ENCODE measurements around the gene CDKAL1.

The CDKAL1 gene

DNA sequence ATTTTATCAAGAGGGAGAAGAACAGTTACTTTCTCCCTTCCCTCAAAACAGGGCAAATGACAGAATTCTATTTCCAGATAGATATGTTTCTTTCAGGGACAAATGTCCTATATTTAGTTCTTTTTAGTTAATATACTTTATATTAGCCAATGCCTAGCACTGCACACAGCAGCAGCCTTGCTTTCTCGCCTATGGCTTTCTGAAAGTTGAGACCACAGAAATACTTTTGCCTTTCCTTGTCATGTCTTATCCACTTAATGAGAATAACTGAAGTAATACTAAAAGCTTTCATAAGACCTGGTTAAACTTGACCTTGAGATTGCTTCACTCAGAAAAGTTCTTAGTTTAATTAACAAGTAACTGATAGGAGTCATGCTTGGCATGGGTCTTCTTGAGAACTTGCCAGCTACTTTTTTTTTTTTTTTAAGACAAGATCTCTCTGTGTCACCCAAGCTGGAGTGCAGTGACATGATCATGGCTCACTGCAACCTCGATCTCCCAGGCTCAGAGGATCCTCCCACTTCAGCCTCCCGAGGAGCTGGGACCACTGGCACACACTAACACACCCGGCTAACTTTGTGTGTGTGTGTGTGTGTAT, 159.3 kb downstream of the CDKAL1 start:
- H3K4me3 Mint-ChIP-seq, result no peak overlapping the region
- no peaks in the 10 kb centered on the region for H3K36me3 Mint-ChIP-seq (ENCODE audit: low read depth)
- no peak for DNase-seq (ENCODE audit: low spot score)
- peaks cover 20% of the 10 kb centered on the region for H3K4me1 Mint-ChIP-seq (ENCODE audit: low read depth)
- H3K9me3 Mint-ChIP-seq, result no peaks in the 10 kb centered on the region
- H3K27me3 Mint-ChIP-seq (ENCODE audit: low read depth), result no peaks in the 10 kb centered on the region
- H3K27ac Mint-ChIP-seq, result no peak overlapping the region

DNA sequence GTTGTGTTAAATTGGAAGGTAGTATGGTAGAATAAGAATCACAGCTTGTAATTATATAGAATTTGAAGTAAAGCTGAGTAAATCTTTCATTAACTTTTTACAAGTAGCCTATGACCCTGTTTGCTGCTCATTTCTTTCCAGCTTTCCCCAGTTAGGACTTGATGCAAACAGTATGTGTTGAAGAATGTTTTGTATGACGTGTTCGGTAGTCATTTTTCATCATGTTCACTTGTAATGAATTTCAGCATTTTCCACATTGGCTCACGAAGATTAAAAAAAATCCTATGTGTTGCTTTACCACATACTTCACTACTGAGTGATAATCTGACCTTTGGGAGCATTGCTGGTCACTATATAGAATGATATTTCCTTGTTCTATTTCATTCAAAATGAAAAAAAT, 162.4 kb downstream of the CDKAL1 start:
- Mint-ChIP-seq H3K36me3 (ENCODE audit: low read depth) (no peaks in the 10 kb centered on the region), H3K27ac (no peak overlapping the region), H3K9me3 (no peaks in the 10 kb centered on the region), H3K27me3 (ENCODE audit: low read depth) (no peaks in the 10 kb centered on the region), H3K4me3 (no peak overlapping the region), H3K4me1 (ENCODE audit: low read depth) (peaks cover 14% of the 10 kb centered on the region)
- DNase-seq (ENCODE audit: low spot score), result no peak

DNA sequence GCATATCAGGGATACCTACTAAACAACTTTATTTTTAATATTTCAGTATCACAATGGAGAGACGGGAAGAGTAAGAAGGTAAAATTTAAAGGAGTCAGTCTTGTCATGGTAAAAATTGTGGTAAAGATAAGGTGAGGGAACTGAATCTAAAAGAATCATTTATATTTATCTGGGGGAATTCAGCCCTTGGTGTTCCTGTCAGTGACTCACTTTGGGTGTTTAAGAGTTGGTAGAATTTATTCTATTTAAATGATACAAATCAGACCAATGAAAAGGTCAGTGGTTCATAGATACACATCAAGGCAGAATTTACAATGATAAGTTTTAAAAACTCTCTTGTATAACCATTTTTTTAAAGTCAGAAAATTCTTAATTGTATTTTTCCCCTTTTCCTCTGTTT, 164.4 kb downstream of the CDKAL1 start:
- H3K27me3 Mint-ChIP-seq (ENCODE audit: low read depth), result no peaks in the 10 kb centered on the region

DNA sequence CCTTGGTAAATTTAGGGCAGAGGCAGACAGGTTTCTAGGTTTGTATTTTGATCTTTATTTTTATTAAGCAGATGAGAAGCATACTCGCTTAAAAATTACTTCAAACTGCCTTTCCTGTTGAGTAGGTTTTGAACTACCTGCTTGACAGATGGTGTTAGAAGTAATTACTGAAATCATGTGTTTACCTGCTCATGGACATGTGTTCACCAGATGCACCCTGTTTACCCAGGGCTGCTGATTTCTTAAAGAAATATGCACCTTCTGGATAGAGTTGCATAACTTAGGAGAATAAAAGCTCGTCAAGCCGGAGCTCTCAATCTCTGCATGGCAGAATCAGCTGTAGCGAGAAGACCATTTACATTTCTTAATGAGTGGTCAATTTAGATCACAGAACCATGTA, 165.1 kb downstream of the CDKAL1 start:
- H3K4me3 Mint-ChIP-seq, result no peak overlapping the region
- H3K27me3 Mint-ChIP-seq (ENCODE audit: low read depth), result no peaks in the 10 kb centered on the region
- no peaks in the 10 kb centered on the region for H3K9me3 Mint-ChIP-seq
- H3K36me3 Mint-ChIP-seq (ENCODE audit: low read depth), result no peaks in the 10 kb centered on the region
- H3K4me1 Mint-ChIP-seq (ENCODE audit: low read depth), result peaks cover 19% of the 10 kb centered on the region
- no peak for DNase-seq (ENCODE audit: low spot score)
- H3K27ac Mint-ChIP-seq, result no peak overlapping the region

More for the DNA sequence above, 164.4 kb downstream of the CDKAL1 start:
- peaks cover 15% of the 10 kb centered on the region for H3K4me1 Mint-ChIP-seq (ENCODE audit: low read depth)
- no peak overlapping the region for H3K27ac Mint-ChIP-seq
- no peak overlapping the region for H3K4me3 Mint-ChIP-seq
- H3K9me3 Mint-ChIP-seq, result no peaks in the 10 kb centered on the region
- no peaks in the 10 kb centered on the region for H3K36me3 Mint-ChIP-seq (ENCODE audit: low read depth)
- no peak for DNase-seq (ENCODE audit: low spot score)

DNA sequence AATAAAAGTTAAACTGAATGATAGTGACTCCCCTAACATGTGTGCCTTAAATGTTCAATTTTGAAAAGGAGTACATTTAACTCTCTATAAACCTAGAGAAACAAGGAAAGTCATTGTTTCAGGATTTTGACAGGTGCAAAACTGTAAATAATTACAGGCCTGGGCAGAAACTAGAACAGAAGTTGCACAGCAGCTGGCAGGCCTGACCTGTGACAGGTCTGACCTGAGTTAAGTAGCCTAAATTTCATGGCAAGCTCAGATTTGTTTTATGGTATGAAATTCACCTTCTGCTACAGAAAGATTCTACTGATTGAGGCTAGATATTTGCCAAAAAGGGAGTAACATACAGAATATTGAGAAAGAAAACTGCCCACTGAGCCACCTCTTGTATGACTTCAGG, 166.1 kb downstream of the CDKAL1 start:
- no peaks in the 10 kb centered on the region for H3K27me3 Mint-ChIP-seq (ENCODE audit: low read depth)
- DNase-seq (ENCODE audit: low spot score), result no peak
- H3K36me3 Mint-ChIP-seq (ENCODE audit: low read depth), result no peaks in the 10 kb centered on the region
- peaks cover 20% of the 10 kb centered on the region for H3K4me1 Mint-ChIP-seq (ENCODE audit: low read depth)
- no peak overlapping the region for H3K4me3 Mint-ChIP-seq
- H3K9me3 Mint-ChIP-seq, result no peaks in the 10 kb centered on the region
- no peak overlapping the region for H3K27ac Mint-ChIP-seq

DNA sequence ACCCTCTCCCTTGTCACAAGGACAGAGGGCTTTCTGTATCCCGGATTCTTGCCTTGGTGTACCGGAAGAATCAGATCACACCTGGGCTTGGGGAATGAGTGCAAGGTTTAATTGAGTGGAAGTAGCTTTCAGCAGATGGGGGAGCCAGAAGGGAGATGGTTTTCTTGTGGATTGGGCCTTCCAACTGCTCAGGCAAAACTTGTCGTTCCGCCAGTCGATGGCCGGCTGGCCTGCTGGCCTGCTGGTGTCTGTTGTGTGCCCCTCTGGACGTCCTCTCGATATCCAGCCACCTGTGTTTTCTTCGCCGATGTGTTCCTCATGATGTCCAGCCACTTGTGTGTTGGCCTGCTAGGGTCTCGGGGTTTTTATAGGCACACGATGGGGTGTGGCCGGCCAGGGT, 168.1 kb downstream of the CDKAL1 start:
- H3K36me3 Mint-ChIP-seq (ENCODE audit: low read depth), result no peaks in the 10 kb centered on the region
- H3K4me1 Mint-ChIP-seq (ENCODE audit: low read depth), result peaks cover 18% of the 10 kb centered on the region
- H3K9me3 Mint-ChIP-seq, result no peaks in the 10 kb centered on the region
- H3K4me3 Mint-ChIP-seq, result no peak overlapping the region
- no peak for DNase-seq (ENCODE audit: low spot score)
- no peaks in the 10 kb centered on the region for H3K27me3 Mint-ChIP-seq (ENCODE audit: low read depth)
- H3K27ac Mint-ChIP-seq, result no peak overlapping the region

DNA sequence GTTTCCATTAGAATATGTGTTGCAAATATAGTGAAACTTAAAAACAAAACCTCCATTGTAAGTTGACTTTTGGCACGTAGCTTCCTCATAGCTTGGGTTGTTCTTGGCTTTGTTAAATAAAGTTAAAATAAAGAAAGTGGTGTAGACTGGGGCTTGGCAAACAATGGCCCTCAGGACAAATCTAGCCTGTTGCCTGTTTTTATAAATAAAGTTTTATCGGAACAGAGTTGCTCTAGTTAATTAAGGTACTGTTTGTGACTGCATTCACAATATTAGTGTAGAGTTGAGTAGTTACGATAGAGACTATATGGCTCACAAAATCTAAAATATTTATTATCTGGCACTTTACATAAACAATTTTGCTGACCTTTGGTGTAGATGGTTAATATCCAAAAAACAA, 168.8 kb downstream of the CDKAL1 start:
- Mint-ChIP-seq H3K4me1 (ENCODE audit: low read depth) (peaks cover 16% of the 10 kb centered on the region), H3K27ac (no peak overlapping the region), H3K36me3 (ENCODE audit: low read depth) (no peaks in the 10 kb centered on the region), H3K4me3 (no peak overlapping the region), H3K9me3 (no peaks in the 10 kb centered on the region), H3K27me3 (ENCODE audit: low read depth) (no peaks in the 10 kb centered on the region)
- no peak for DNase-seq (ENCODE audit: low spot score)

DNA sequence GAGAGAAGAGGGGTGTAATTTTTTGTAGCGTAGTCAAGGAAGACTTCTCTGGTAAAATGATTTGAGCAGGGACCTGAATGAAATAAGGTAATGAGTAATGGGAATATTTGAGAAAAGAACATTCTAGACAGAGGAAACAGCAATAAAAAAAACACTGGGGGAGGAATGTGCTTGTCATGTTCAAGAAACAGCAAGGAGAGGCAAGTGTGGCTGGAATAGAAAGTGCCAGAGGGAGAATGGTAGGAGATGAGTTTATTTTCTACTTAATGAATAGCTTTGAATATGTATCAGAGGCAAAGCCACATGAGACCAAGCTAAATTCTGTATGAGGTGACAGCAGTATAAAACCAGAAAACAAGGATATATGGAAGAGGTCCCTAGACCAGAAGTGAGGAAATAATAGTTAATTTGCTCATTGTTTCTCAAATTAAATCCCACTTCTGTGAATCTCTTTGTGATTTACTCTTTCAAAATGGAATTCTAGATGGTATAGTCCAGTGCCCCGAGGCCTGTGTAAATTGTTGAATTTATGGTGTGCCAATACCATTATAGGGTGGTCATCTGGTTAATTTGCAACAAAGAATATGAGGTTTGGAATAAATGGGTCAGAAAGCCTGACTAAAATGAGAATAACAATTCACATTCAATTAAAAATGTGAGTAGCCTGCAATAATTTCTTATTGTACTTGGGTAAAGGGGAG, 170.2 kb downstream of the CDKAL1 start:
- no peaks in the 10 kb centered on the region for H3K27me3 Mint-ChIP-seq (ENCODE audit: low read depth)
- no peak overlapping the region for H3K4me3 Mint-ChIP-seq
- peaks cover 17% of the 10 kb centered on the region for H3K4me1 Mint-ChIP-seq (ENCODE audit: low read depth)
- no peak for DNase-seq (ENCODE audit: low spot score)
- no peaks in the 10 kb centered on the region for H3K9me3 Mint-ChIP-seq
- no peaks in the 10 kb centered on the region for H3K36me3 Mint-ChIP-seq (ENCODE audit: low read depth)
- no peak overlapping the region for H3K27ac Mint-ChIP-seq

DNA sequence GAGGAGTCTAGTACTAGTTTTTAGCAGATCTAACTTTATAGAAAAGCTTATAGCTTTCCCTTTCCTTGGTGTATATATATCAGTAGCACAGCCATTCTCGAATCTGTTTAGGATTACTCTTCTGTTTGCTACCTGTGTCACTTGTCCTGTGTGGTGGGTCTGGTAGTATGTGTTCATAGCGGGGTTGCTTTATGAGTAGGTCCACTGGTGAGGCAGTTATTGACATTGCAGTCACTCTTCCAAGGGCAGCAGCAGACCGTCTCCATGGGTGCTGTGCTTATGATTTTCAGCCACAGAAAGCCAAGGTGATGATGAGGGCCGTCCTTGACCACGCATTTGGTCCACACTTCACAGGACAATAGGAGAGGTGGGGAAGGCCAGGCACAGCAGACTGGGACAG, 171.5 kb downstream of the CDKAL1 start:
- Mint-ChIP-seq H3K27ac (no peak overlapping the region), H3K4me3 (no peak overlapping the region), H3K9me3 (no peaks in the 10 kb centered on the region), H3K36me3 (ENCODE audit: low read depth) (no peaks in the 10 kb centered on the region), H3K4me1 (ENCODE audit: low read depth) (peaks cover 20% of the 10 kb centered on the region), H3K27me3 (ENCODE audit: low read depth) (no peaks in the 10 kb centered on the region)
- no peak for DNase-seq (ENCODE audit: low spot score)

DNA sequence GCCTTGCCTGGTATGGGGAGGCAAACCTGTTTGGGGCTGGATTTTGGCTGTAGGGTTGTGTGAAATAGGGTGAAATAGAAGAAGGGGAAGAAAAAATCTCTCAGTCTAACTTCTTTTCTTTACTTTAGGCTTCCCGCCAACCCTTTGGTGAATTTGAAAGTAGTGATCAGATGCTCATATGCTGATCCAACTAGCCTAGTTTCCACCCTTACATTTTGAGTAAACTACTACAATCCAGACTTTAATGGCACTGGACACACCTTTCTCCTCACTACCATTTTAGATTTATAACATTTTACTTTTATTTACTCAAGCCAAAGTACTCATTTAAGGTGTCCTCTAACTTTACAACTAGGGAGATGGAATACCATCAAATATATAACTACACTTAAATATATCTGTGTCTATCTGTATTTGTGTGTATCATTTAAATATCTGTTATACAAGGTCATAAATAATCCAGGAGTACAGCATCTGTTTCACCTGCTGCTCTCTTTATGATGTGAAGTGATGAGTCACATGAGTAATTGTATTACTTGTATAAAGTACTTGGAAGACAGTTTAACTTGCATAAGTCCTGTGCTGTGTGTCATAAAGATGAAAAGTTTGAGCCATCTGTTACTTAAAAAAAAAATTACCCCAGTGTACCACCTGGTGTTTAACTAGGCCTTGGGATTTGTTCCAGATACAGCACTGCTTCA, 172.1 kb downstream of the CDKAL1 start:
- Mint-ChIP-seq H3K27me3 (ENCODE audit: low read depth) (no peaks in the 10 kb centered on the region), H3K4me3 (no peak overlapping the region), H3K27ac (no peak overlapping the region), H3K36me3 (ENCODE audit: low read depth) (no peaks in the 10 kb centered on the region), H3K9me3 (no peaks in the 10 kb centered on the region), H3K4me1 (ENCODE audit: low read depth) (peaks cover 24% of the 10 kb centered on the region)
- DNase-seq (ENCODE audit: low spot score), result no peak

DNA sequence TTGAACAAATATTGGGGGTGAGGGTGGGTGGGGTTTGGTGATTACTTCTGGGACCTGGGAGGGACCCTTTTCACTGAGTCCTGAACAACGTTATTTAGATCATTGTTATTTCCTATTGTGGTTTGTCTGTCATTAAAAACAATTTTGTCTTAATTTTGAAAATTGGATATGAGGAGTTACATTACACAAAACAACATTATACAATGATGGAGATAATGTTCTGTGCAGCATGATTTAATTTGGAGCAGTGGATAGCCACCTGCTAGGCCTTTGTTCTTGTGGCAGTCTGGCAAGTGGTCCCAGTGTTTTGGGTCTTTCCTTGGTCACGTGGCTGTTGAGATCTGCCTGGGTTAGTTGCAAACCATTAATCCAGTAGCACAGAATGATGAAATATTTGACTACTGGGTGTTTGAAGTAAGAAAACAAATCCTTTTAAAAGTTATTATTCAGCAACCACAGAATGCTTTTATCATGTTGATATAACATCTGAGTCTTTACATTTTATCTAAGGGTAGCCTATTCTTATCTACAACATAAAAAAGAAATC, 172.8 kb downstream of the CDKAL1 start:
- Mint-ChIP-seq H3K4me3 (no peak overlapping the region), H3K4me1 (ENCODE audit: low read depth) (peaks cover 24% of the 10 kb centered on the region), H3K27ac (no peak overlapping the region), H3K9me3 (no peaks in the 10 kb centered on the region), H3K36me3 (ENCODE audit: low read depth) (no peaks in the 10 kb centered on the region), H3K27me3 (ENCODE audit: low read depth) (no peaks in the 10 kb centered on the region)
- DNase-seq (ENCODE audit: low spot score), result no peak

DNA sequence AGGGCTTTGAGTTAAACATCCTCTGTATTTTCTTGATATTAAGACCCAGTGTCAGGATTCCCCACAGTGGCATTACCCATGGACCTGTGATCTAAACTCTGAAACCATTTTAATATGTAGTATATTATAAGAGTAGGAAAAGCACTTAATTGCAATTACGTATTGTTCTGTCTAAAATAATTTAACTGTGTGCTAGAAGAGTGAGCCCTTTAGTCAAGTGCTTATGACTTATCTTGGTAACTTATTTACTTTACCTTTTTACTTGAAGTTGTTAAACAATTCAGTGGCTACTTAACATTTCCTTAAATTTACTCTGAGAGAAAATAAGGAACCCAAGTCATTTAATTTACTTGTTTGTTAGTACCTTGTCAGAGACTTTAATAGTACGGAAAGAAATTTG, 173.6 kb downstream of the CDKAL1 start:
- no peaks in the 10 kb centered on the region for H3K36me3 Mint-ChIP-seq (ENCODE audit: low read depth)
- H3K27ac Mint-ChIP-seq, result no peak overlapping the region
- DNase-seq (ENCODE audit: low spot score), result no peak
- H3K4me1 Mint-ChIP-seq (ENCODE audit: low read depth), result peaks cover 21% of the 10 kb centered on the region
- H3K27me3 Mint-ChIP-seq (ENCODE audit: low read depth), result no peaks in the 10 kb centered on the region
- H3K9me3 Mint-ChIP-seq, result no peaks in the 10 kb centered on the region
- H3K4me3 Mint-ChIP-seq, result no peak overlapping the region

DNA sequence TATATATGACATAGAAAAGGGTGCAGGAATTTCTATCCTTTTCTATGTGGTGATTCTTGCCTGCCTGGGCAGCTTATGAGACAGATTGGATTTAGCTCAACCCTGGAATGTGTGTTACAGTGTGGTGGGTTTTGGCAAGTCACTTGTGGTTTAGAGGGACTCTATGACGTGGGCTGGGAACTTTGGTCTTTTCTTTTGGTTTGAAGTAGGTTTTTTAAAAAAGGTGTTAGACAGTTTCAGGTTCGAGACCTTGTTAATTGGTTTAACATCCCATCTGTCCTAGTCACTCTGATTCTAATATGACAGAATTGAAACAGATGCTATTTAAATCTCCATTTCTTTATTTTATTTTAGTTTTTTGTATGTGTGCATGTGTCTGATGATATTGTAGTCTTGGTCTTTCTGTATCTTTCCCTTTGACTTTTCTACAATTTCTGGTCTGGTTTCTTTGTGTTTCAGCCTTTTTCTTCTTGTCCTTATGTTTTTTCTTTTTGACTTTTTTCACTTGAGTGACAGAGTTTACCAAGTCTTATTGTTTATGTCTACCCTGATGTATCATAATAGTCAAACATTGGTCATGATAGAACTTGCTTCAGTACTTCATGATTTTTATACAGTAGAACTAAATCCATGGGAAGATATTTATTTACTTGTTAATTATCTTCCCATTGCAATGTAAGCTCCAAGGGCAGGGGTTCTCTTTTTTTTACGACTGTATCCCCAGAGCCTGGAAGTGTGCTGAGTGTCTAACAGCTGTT, 174.3 kb downstream of the CDKAL1 start:
- H3K4me3 Mint-ChIP-seq, result no peak overlapping the region
- DNase-seq (ENCODE audit: low spot score), result peak; percentile 40
- H3K36me3 Mint-ChIP-seq (ENCODE audit: low read depth), result no peaks in the 10 kb centered on the region
- no peaks in the 10 kb centered on the region for H3K9me3 Mint-ChIP-seq
- no peak overlapping the region for H3K27ac Mint-ChIP-seq
- H3K4me1 Mint-ChIP-seq (ENCODE audit: low read depth), result peaks cover 21% of the 10 kb centered on the region
- no peaks in the 10 kb centered on the region for H3K27me3 Mint-ChIP-seq (ENCODE audit: low read depth)

DNA sequence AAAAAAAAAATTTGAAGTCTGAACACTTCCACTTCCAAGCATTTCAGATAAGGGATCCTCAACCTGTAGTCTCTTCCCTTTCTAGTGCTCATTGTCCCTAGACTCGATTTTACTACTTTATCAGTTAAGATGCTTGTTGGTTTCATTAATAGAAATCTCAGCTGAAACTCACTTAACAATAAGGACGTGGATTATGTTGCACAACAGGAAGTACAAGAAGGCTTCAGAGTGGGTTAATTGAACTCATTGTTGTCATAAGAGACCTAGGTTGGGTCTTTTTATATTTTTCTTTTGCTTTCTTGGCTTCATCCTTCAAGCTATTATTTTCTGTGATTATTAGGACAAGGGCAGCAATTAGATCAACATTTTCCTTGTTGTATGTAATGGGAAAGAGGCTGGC, 175.2 kb downstream of the CDKAL1 start:
- no peak for DNase-seq (ENCODE audit: low spot score)
- H3K4me1 Mint-ChIP-seq (ENCODE audit: low read depth), result peaks cover 17% of the 10 kb centered on the region
- H3K9me3 Mint-ChIP-seq, result no peaks in the 10 kb centered on the region
- H3K36me3 Mint-ChIP-seq (ENCODE audit: low read depth), result no peaks in the 10 kb centered on the region
- no peaks in the 10 kb centered on the region for H3K27me3 Mint-ChIP-seq (ENCODE audit: low read depth)
- no peak overlapping the region for H3K4me3 Mint-ChIP-seq
- no peak overlapping the region for H3K27ac Mint-ChIP-seq

Data from T-helper 2 cell treated with Interferon-gamma antibody and Interleukin-4, amounts not matched to agents 5 μg/mL and 100 μg/mL, for 36 hours (primary cell).